ENCODE measurements around the gene SNCB.

SNCB gene

DNA sequence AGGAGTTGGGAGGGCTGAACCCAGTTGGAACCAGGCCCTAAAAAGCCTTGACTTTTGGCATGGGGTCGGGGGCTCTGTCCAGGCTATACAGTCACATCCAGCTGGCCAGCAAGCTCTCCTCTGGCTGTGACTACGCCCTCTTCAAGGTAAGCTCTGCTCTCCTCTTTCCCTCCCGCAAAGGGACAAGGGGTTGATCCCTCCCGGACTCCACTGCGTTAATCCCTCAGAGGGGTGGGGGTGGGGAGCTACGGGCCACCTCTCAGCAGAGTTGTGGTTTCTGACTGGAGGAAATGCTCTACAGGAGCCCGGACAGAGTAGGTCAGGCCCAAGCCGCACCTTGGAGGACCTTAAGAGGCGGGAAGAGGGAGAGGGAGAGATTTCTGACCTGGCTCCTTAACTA lies 14.0 kb upstream of the SNCB start:
- no peak for DNase-seq

GRCh38 chr5:176643491-176644219 lies 13.3 kb upstream of the SNCB start:
- no peak for DNase-seq

DNA sequence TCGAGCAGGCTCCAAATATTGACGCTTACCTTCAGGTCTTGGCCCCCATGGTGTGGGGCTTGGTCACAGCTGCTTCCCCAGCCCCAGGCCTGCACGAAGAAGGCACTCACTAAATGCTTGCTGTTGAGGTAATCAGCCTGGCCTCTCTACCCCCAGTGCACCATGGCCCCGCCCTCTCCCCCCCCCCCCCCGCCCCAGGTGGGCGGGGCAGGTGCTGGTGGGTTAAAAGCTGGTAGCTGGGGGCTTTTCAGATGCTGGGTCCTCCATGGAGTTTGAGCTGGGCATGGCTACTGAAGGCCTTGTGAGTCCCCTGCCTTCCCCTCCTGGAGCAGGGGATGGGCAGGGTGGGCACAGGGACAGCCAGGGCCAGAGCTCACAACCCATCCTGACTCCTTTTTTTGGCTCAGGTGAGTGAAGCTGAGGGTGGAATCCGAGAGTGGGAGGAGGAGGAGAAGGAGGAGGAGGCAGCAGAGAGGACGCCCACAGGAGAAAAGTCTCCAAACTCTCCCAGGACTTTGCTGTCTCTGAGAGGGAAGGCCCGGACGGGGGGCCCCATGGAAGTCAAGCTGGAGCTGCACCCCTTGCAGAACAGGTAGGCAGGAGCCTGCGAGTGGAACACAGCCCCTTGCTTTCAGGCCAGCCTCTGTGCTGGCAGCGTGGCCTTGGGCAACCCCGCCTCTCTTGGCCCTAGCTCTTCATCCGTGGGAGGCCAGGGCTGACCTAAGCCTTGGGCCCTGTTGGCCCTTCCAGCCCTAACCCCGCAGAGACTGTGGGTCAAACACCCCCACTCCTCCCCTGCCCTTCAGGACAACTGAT lies 12.5 kb upstream of the SNCB start:
- no peak for DNase-seq

GRCh38 chr5:176640616-176641015 lies 10.3 kb upstream of the SNCB start:
- no peak for DNase-seq

GRCh38 chr5:176639981-176640380 lies 9.6 kb upstream of the SNCB start:
- no peak for DNase-seq

DNA sequence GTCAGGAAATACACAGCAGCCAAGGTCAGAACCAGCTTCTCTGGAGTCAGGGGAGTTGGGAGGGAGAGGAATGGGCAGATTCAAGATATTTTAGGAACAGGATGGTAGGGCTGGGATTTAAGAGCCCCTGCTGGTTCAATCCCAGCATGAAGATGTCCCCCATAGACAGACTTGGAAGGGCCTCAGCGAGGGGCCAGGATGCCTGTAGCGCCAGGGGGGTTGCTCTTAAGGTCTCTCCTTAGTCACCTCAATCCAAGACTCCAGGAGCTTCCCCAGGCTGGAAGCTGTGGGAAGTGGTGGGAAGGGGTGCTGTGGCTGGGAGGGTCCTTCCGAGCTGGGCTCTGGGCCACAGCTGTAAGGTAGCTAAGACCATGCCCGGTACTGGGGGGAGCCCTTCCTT lies 8.9 kb upstream of the SNCB start:
- no peak for DNase-seq

- DNase-seq: no peak
Measured at GRCh38 chr5:176638437-176638836, 8.1 kb upstream of the SNCB start.

DNA sequence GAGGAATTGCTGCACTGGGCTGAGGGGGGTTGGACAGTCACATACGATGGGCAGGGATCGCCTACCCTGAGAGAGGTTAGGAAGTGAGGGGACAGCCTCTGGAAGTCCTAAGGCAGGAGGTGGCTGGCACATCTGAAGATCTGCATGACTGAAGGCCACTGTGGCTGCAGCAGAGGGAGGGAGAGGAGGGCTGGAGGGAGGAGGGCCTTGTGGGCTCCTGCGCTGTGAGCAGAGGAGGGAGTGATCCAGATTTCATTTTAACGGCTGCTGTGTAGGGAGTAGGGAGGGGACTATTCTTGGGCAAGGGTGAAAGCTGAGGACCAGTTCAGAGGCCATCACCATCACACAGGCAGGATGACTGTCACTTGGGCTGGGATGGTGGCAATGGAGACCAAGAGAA lies 7.2 kb upstream of the SNCB start:
- no peak for DNase-seq

DNA sequence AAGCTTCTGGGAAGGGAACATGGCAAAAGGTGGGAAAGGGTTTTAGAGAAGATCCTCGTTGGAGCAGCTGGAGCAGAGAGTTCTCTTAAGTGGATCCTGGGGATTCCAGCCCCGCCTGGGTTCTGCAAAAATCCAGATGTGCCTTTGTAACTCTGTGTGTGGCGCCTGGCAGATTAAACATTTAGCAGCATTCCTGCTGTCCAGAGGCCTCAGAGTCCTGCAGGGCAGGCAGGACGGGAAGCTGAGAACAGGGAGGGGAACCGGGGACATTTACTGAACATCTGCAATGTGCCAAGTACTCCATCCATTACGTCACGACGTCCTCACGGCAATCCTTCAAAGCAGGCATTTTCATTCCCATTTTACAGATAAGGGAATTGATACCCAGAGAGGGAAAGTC lies 6.1 kb upstream of the SNCB start:
- no peak for DNase-seq

DNA sequence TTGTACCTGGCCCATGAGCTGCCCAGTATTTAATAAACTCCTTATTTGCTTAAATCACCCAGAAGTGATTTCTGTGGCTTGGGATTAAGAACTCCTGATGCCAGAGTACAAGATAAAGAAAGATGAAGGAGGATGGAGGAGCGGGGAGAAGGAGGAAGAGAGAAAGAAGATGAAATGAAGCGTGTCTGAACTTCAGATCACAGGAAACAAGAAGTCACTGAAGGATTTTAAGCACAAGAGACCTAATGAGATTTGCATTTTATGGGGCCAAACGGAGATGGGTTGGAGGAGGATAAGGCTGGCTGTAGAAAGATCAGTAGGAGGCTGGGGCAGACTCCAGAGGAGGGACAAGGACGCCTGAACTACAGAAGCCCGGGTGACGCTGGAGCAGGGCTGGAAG lies 3.3 kb upstream of the SNCB start:
- no peak for DNase-seq

- no peak for DNase-seq
Measured at GRCh38 chr5:176632745-176633144, 2.4 kb upstream of the SNCB start.

- no peak for DNase-seq
Measured at GRCh38 chr5:176631383-176632200, 1.3 kb upstream of the SNCB start.

DNA sequence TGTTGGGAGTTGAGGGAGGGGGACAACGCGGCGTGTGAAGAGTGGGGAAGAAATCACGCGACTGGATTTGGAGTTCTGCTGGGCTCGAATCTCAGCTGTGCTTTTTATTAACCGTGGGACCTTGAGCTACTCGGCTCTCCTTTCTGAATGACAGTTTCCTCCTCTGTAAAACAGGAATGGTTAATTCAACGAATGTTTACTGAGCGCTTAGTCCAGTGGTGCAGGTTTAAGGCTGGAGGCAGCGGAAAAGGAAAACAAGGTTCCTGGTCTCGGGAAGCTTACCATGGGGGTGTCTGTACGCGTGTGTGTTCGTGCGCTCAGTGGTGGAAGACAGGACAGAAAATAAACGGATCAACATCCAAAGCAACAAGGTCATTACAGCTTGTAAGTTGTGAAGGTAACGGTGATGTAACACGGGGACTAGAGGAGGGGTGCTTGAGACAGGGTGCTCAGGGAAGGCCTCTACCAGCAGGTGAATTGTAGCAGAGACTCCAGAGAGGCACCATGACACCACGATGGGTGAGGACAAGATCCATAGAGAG lies 418 bp upstream of the SNCB start:
- DNase-seq: no peak

DNA sequence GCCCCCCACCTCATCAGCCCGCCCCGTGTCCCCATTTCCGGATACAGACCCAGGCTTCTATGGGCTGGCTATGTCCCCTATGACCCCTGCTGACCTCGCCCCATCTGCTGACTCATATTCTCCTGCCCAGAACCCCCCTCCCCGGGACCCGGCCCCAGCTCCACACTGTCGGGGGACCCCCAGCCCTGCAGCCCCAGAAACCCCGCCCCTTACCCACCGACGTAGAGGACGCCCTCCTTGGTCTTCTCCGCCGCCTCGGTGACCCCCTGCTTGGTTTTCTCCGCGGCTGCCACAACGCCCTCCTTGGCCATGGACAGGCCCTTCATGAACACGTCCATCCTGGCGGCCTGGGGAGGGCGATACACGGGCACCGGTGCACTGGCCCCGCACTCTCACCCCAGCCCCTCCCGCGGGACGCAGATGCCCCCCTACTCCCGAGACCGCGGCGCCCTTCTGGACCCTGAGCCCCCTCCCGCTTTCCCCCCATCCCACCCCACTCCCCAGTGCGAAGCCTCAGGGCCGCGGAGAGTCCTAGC lies 949 bp downstream of the SNCB start:
- no peak for DNase-seq

GRCh38 chr5:176628406-176629228 lies 1.7 kb downstream of the SNCB start:
- DNase-seq: no peak

- no peak for DNase-seq
Measured at GRCh38 chr5:176627582-176627981, 2.8 kb downstream of the SNCB start.

DNA sequence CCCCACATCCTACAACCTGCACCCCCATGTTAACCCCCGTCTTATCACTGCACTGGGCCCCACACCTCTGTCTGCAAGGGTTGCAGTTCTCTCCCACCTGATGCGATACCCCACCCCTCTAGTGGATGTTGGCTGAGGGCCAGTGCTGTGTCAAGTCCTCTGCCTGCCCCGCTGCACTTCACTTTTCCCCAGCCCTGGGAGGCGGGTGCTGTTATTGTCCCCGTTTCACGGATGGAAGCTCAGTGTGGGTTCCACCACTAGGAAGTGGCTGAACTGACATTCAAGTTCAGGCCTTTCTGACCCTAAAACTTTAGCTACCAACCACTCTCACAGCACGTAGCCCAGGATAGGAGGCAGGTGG lies 3.5 kb downstream of the SNCB start:
- no peak for DNase-seq

DNA sequence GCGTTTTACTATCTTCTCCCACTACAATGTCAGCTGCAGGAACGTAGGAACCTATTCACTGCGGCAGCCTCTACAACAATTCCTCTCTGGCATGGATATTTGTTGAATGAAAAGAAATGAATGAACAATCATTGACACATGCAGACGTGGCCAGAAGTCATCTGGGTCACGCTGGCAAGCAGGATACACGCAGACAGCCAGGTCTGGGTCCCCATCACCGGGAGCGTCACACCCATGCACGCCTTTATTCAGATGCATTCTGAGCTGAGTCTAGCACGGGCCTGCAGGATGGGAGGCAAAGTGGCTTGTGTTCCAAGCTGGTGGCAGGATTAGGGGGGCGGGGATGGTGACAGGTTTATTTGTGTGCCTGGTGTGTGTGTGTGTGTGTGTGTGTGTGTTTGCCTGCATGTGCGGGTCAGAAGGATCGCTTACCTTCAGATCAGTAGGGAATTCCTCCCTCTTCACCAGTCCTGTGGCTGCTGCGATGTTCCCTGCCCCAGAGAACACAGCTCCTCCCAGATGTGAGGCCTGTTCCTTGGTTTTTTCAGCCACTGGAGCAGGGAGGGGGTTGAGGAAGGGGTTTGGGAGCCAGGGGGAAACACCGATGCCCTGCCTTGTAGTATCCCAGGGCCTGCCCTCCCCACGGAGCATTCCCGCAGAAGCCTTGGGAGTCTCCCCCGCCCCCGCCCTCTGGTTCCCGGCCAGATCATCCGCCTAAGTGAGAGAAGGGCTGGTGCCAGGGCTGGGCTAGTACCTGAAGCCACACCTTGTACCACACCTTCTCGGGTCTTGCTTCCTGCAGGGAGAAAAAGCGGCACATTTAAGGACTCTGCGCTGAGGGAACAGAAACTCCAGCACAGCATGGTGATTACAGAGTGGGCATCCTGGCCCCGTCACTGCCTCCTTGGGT lies 4.1 kb downstream of the SNCB start:
- no peak for DNase-seq

DNA sequence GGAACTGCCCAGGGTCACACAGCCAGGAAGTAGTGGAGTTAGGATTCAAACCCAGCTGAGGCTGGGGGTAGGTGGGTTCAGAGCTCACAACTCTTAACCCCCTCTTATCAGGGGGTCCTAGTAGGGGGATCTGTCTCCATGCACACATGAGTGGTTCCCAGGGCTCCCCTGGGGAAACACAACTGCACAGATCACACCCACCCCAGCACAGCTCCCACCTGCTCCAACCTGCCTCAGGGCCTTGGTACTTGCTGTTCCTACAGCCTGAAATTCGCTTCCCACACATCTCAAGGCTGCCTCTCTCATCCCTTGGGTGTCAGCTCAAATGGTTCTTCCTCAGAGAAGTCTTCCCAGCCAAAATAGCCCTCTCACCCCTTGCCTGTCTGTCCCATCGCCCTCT lies 4.8 kb downstream of the SNCB start:
- no peak for DNase-seq

- no peak for DNase-seq
Measured at GRCh38 chr5:176624938-176625337, 5.4 kb downstream of the SNCB start.

GRCh38 chr5:176624142-176624541 lies 6.2 kb downstream of the SNCB start:
- no peak for DNase-seq
